ENCODE results near the gene ASPM.
"Not testable (repeated sequence)": the region's sequence is repeated elsewhere in the genome, so short reads cannot be mapped to it uniquely, and the experiment has no call there.

The ASPM gene

GRCh38 chr1:197144570-197145325, 1.7 kb downstream of the ASPM start:
- no peak for DNase-seq (ENCODE audit: low read depth in 2 of 2, low spot score in 1 of 2)

GRCh38 chr1:197143276-197143675, 3.2 kb downstream of the ASPM start:
- no peak for DNase-seq (ENCODE audit: low read depth in 2 of 2, low spot score in 1 of 2)

GRCh38 chr1:197141575-197141974, 4.9 kb downstream of the ASPM start:
- no peak for DNase-seq (ENCODE audit: low read depth in 2 of 2, low spot score in 1 of 2)

- DNase-seq (ENCODE audit: low read depth in 2 of 2, low spot score in 1 of 2), result no peak
Measured at GRCh38 chr1:197140121-197140520, 6.3 kb downstream of the ASPM start.

- DNase-seq (ENCODE audit: low read depth in 2 of 2, low spot score in 1 of 2), result no peak
Measured at GRCh38 chr1:197139169-197139568, 7.3 kb downstream of the ASPM start.

GRCh38 chr1:197137322-197137721, 9.1 kb downstream of the ASPM start:
- no peak for DNase-seq (ENCODE audit: low read depth in 2 of 2, low spot score in 1 of 2)

GRCh38 chr1:197130677-197131304, 15.7 kb downstream of the ASPM start:
- DNase-seq (ENCODE audit: low read depth in 2 of 2, low spot score in 1 of 2), result no peak

GRCh38 chr1:197129698-197130097, 16.8 kb downstream of the ASPM start:
- DNase-seq (ENCODE audit: low read depth in 2 of 2, low spot score in 1 of 2), result no peak

GRCh38 chr1:197127246-197127912, 19.1 kb downstream of the ASPM start:
- no peak for DNase-seq (ENCODE audit: low read depth in 2 of 2, low spot score in 1 of 2)

- no peak for DNase-seq (ENCODE audit: low read depth in 2 of 2, low spot score in 1 of 2)
Measured at GRCh38 chr1:197126691-197127090, 19.8 kb downstream of the ASPM start.

GRCh38 chr1:197124376-197124775, 22.1 kb downstream of the ASPM start:
- no peak for DNase-seq (ENCODE audit: low read depth in 2 of 2, low spot score in 1 of 2)

- no peak for DNase-seq (ENCODE audit: low read depth in 2 of 2, low spot score in 1 of 2)
Measured at GRCh38 chr1:197116156-197116555, 30.3 kb downstream of the ASPM start.

GRCh38 chr1:197106869-197107268, 39.6 kb downstream of the ASPM start:
- DNase-seq (ENCODE audit: low read depth in 2 of 2, low spot score in 1 of 2), result no peak

- no peak for DNase-seq (ENCODE audit: low read depth in 2 of 2, low spot score in 1 of 2)
Measured at GRCh38 chr1:197103300-197103699, 43.2 kb downstream of the ASPM start.

- DNase-seq (ENCODE audit: low read depth in 2 of 2, low spot score in 1 of 2), result no peak
Measured at GRCh38 chr1:197101978-197102377, 44.5 kb downstream of the ASPM start.

- DNase-seq (ENCODE audit: low read depth in 2 of 2, low spot score in 1 of 2), result no peak
Measured at GRCh38 chr1:197100677-197101076, 45.8 kb downstream of the ASPM start.

- DNase-seq (ENCODE audit: low read depth in 2 of 2, low spot score in 1 of 2), result no peak
Measured at GRCh38 chr1:197099444-197099843, 47.0 kb downstream of the ASPM start.

- DNase-seq (ENCODE audit: low read depth in 2 of 2, low spot score in 1 of 2), result not testable (repeated sequence)
Measured at GRCh38 chr1:197096971-197097370, 49.5 kb downstream of the ASPM start.

GRCh38 chr1:197096137-197096536, 50.3 kb downstream of the ASPM start:
- DNase-seq (ENCODE audit: low read depth in 2 of 2, low spot score in 1 of 2), result no peak

GRCh38 chr1:197093226-197093885, 53.1 kb downstream of the ASPM start:
- no peak for DNase-seq (ENCODE audit: low read depth in 2 of 2, low spot score in 1 of 2)

- no peak for DNase-seq (ENCODE audit: low read depth in 2 of 2, low spot score in 1 of 2)
Measured at GRCh38 chr1:197092491-197093023, 53.9 kb downstream of the ASPM start.
